ENCODE measurements around the gene CHST8.

DNA sequence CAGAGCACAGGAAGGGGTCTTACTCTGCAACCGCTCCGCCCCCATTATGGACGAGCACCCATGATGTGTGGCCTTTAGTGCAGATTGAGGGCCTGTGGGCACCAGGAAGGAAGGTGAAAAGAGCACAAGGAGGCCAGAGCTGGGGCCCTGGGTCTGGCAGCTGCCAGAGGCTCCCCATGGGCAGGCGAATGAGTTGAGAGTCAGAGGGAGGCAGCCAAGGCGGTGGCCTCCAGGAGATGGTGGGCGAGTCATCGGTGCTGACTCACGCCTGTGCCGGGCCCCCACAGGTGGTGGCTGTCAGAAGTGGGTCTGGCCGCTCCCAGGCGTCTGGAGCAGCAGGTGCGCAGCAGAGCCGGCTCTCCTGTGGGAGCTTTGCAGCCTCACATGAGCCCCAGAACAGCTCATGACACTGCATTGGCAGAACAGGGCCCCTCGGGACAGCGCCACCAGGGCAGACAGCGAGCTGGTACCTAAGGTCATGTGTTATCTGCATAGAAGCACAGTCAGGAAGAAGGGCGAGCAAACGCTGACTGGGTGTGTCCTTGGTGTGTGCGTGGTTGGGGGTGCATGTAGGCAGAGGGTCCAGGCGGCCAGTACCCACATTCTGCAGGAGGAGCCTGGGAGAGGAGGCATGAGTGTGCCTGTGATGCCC, 68.8 kb downstream of the CHST8 start:
- TF ChIP-seq REPIN1 (CRISPR knock-in tag; IDR thresholded peaks at IDR 0.05; ENCODE audit: borderline replicate concordance, low read depth) (no peak), MXI1 (IDR thresholded peaks at IDR 0.05; ENCODE audit: borderline replicate concordance, low read depth, low read length) (no peak), CTCF (CRISPR knock-in tag; IDR thresholded peaks at IDR 0.05) (no peak), ERF (CRISPR knock-in tag; IDR thresholded peaks at IDR 0.05) (no peak), KLF13 (CRISPR knock-in tag; IDR thresholded peaks at IDR 0.05) (no peak), ATF7 (IDR thresholded peaks at IDR 0.05) (no peak), ATF7 (CRISPR knock-in tag; IDR thresholded peaks at IDR 0.05) (no peak), POLR2A (IDR thresholded peaks at IDR 0.05; ENCODE audit: insufficient read depth in 1 of 2, low read depth in 2 of 2, low read length in 2 of 2) (no peak), RXRA (CRISPR knock-in tag; IDR thresholded peaks at IDR 0.05) (no peak), TMF1 (CRISPR knock-in tag; IDR thresholded peaks at IDR 0.05; ENCODE audit: low read depth) (no peak), EP300 (IDR thresholded peaks at IDR 0.05; ENCODE audit: low read depth in 2 of 2, low read length in 2 of 2) (no peak), EP300 (CRISPR knock-in tag; IDR thresholded peaks at IDR 0.05; ENCODE audit: borderline replicate concordance) (no peak)
- TF ChIP-seq, protein P1, sequence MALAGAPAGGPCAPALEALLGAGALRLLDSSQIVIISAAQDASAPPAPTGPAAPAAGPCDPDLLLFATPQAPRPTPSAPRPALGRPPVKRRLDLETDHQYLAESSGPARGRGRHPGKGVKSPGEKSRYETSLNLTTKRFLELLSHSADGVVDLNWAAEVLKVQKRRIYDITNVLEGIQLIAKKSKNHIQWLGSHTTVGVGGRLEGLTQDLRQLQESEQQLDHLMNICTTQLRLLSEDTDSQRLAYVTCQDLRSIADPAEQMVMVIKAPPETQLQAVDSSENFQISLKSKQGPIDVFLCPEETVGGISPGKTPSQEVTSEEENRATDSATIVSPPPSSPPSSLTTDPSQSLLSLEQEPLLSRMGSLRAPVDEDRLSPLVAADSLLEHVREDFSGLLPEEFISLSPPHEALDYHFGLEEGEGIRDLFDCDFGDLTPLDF (CRISPR knock-in tag; IDR thresholded peaks at IDR 0.05) = no peak

Measured in HepG2 (cell line).